ENCODE measurements around the gene SREK1. TPM values are rescaled to one million over a fixed set of nuclear protein-coding genes. Genes with fewer than 3 reads are reported as not detected.

SREK1 gene
- total RNA-seq, 4 donors from 2014 or later, result 87.9 to 130 (median 93.0) TPM

- TF ChIP-seq CTCF (IDR thresholded peaks at IDR 0.05; ENCODE audit: low read depth), result no peak
Observed at GRCh38 chr5:66206465-66206864, 62.4 kb downstream of the SREK1 start.

- TF ChIP-seq CTCF (IDR thresholded peaks at IDR 0.05; ENCODE audit: low read depth), result no peak
Observed at GRCh38 chr5:66207800-66208561, 63.9 kb downstream of the SREK1 start.

GRCh38 chr5:66209350-66209749 lies 65.2 kb downstream of the SREK1 start:
- TF ChIP-seq CTCF (IDR thresholded peaks at IDR 0.05; ENCODE audit: low read depth), result no peak

- TF ChIP-seq CTCF (IDR thresholded peaks at IDR 0.05; ENCODE audit: low read depth), result no peak
Observed at GRCh38 chr5:66209794-66210193, 65.7 kb downstream of the SREK1 start.

- TF ChIP-seq CTCF (IDR thresholded peaks at IDR 0.05; ENCODE audit: low read depth), result no peak
Observed at GRCh38 chr5:66213533-66213932, 69.4 kb downstream of the SREK1 start.

- TF ChIP-seq CTCF (IDR thresholded peaks at IDR 0.05; ENCODE audit: low read depth), result no peak
Observed at GRCh38 chr5:66222455-66222854, 78.4 kb downstream of the SREK1 start.

- TF ChIP-seq CTCF (IDR thresholded peaks at IDR 0.05; ENCODE audit: low read depth), result no peak
Observed at GRCh38 chr5:66223637-66224036, 79.5 kb downstream of the SREK1 start.
